ENCODE measurements around the gene PLCB4.

The PLCB4 gene

GRCh38 chr20:9441948-9442347 is 373.1 kb downstream of the PLCB4 start:
- Histone ChIP-seq H3K9me3 (ENCODE audit: control insufficient read depth, insufficient read depth, low read length) (peaks cover 11% of the 10 kb centered on the region; the same call in 1 of the 2 replicates), H3K9ac (ENCODE audit: low read depth, low read length) (no peak overlapping the region), H3K4me1 (ENCODE audit: control insufficient read depth, insufficient read depth, low read length) (peaks cover 10% of the 10 kb centered on the region; the same call in 1 of the 2 replicates), H3K4me3 (ENCODE audit: low read depth, low read length) (no peak overlapping the region), H3K27ac (ENCODE audit: low read depth, low read length) (no peak overlapping the region), H3K36me3 (ENCODE audit: control insufficient read depth, insufficient read depth, low read length) (peaks cover 28% of the 10 kb centered on the region), H3K27me3 (ENCODE audit: control insufficient read depth, insufficient read depth, low read length) (no peaks in the 10 kb centered on the region)

- H3K27me3 ChIP-seq (ENCODE audit: control insufficient read depth, insufficient read depth, low read length), result no peaks in the 10 kb centered on the region
- peaks cover 20% of the 10 kb centered on the region for H3K36me3 ChIP-seq (ENCODE audit: control insufficient read depth, insufficient read depth, low read length)
- H3K4me1 ChIP-seq (ENCODE audit: control insufficient read depth, insufficient read depth, low read length), result peaks cover 10% of the 10 kb centered on the region; the same call in 1 of the 2 replicates
- H3K9me3 ChIP-seq (ENCODE audit: control insufficient read depth, insufficient read depth, low read length), result peaks cover 11% of the 10 kb centered on the region; the same call in 1 of the 2 replicates
- H3K4me3 ChIP-seq (ENCODE audit: low read depth, low read length), result no peak overlapping the region
- no peak overlapping the region for H3K9ac ChIP-seq (ENCODE audit: low read depth, low read length)
- no peak overlapping the region for H3K27ac ChIP-seq (ENCODE audit: low read depth, low read length)
These were observed 374.0 kb downstream of the PLCB4 start for GRCh38 chr20:9442858-9443257.

GRCh38 chr20:9444921-9445320 is 376.0 kb downstream of the PLCB4 start:
- Histone ChIP-seq H3K4me3 (ENCODE audit: low read depth, low read length) (no peak overlapping the region), H3K36me3 (ENCODE audit: control insufficient read depth, insufficient read depth, low read length) (peaks cover 10% of the 10 kb centered on the region), H3K27ac (ENCODE audit: low read depth, low read length) (no peak overlapping the region), H3K9me3 (ENCODE audit: control insufficient read depth, insufficient read depth, low read length) (no peaks in the 10 kb centered on the region), H3K4me1 (ENCODE audit: control insufficient read depth, insufficient read depth, low read length) (peaks cover 10% of the 10 kb centered on the region; the same call in 1 of the 2 replicates), H3K27me3 (ENCODE audit: control insufficient read depth, insufficient read depth, low read length) (no peaks in the 10 kb centered on the region), H3K9ac (ENCODE audit: low read depth, low read length) (no peak overlapping the region)

- no peaks in the 10 kb centered on the region for H3K27me3 ChIP-seq (ENCODE audit: control insufficient read depth, insufficient read depth, low read length)
- no peaks in the 10 kb centered on the region for H3K9me3 ChIP-seq (ENCODE audit: control insufficient read depth, insufficient read depth, low read length)
- H3K27ac ChIP-seq (ENCODE audit: low read depth, low read length), result no peak overlapping the region
- no peak overlapping the region for H3K9ac ChIP-seq (ENCODE audit: low read depth, low read length)
- peaks cover 3% of the 10 kb centered on the region; the same call in 1 of the 2 replicates for H3K36me3 ChIP-seq (ENCODE audit: control insufficient read depth, insufficient read depth, low read length)
- H3K4me3 ChIP-seq (ENCODE audit: low read depth, low read length), result no peak overlapping the region
- peaks cover 10% of the 10 kb centered on the region; the same call in 1 of the 2 replicates for H3K4me1 ChIP-seq (ENCODE audit: control insufficient read depth, insufficient read depth, low read length)
These were observed 378.3 kb downstream of the PLCB4 start for GRCh38 chr20:9447182-9447581.

DNA sequence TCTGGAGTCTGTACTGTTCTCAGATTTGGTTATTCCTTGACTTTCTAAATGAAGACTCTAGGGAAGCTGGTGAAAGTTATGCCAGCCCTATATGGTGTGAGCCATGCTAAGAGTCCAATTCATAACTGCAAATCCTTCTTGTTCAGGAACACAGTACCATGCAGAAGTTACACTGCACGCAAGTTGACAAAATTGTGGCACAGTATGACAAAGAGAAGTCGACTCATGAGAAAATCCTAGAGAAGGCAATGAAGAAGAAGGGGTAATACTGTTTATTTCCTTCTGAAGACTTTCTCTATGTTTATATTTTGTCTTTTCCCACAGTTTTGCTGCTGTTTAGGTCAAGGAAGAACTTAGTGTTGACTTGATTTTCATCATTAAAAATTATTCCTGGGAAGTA is 384.3 kb downstream of the PLCB4 start:
- H3K9ac ChIP-seq (ENCODE audit: low read depth, low read length), result no peak overlapping the region
- no peak overlapping the region for H3K4me3 ChIP-seq (ENCODE audit: low read depth, low read length)
- H3K27ac ChIP-seq (ENCODE audit: low read depth, low read length), result no peak overlapping the region
- H3K27me3 ChIP-seq (ENCODE audit: control insufficient read depth, insufficient read depth, low read length), result no peaks in the 10 kb centered on the region
- H3K9me3 ChIP-seq (ENCODE audit: control insufficient read depth, insufficient read depth, low read length), result no peaks in the 10 kb centered on the region
- H3K4me1 ChIP-seq (ENCODE audit: control insufficient read depth, insufficient read depth, low read length), result no peaks in the 10 kb centered on the region
- 0 out of 2 replicates have a peak, but pooled peaks cover 4% of the 10 kb centered on the region for H3K36me3 ChIP-seq (ENCODE audit: control insufficient read depth, insufficient read depth, low read length)

DNA sequence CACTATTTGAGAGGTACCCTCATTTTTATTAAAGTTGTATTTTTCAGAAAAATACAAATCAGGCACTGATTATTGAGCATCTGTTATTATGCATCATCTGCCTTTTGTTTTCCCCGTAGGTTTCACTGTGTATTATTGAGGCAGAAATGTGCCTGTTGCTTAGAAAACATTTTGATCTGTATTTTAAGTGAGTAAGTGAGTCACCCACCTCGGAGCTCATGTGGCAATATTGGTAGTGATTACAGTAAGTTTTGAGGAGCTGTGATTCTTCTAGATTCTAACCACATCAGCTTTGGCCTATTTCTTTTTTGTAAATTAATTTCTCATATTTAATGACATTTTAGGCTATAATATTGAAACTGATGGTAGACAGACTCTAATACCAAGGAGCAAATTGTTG is 385.9 kb downstream of the PLCB4 start:
- H3K27ac ChIP-seq (ENCODE audit: low read depth, low read length), result no peak overlapping the region
- no peak overlapping the region for H3K4me3 ChIP-seq (ENCODE audit: low read depth, low read length)
- H3K9ac ChIP-seq (ENCODE audit: low read depth, low read length), result no peak overlapping the region
- peaks cover 7% of the 10 kb centered on the region; the same call in 1 of the 2 replicates for H3K36me3 ChIP-seq (ENCODE audit: control insufficient read depth, insufficient read depth, low read length)
- H3K4me1 ChIP-seq (ENCODE audit: control insufficient read depth, insufficient read depth, low read length), result no peaks in the 10 kb centered on the region
- no peaks in the 10 kb centered on the region for H3K27me3 ChIP-seq (ENCODE audit: control insufficient read depth, insufficient read depth, low read length)
- H3K9me3 ChIP-seq (ENCODE audit: control insufficient read depth, insufficient read depth, low read length), result no peaks in the 10 kb centered on the region

GRCh38 chr20:9457136-9457535 is 388.2 kb downstream of the PLCB4 start:
- H3K9me3 ChIP-seq (ENCODE audit: control insufficient read depth, insufficient read depth, low read length), result no peaks in the 10 kb centered on the region
- H3K9ac ChIP-seq (ENCODE audit: low read depth, low read length), result no peak overlapping the region
- H3K36me3 ChIP-seq (ENCODE audit: control insufficient read depth, insufficient read depth, low read length), result peaks cover 17% of the 10 kb centered on the region
- H3K4me1 ChIP-seq (ENCODE audit: control insufficient read depth, insufficient read depth, low read length), result no peaks in the 10 kb centered on the region
- H3K4me3 ChIP-seq (ENCODE audit: low read depth, low read length), result no peak overlapping the region
- H3K27me3 ChIP-seq (ENCODE audit: control insufficient read depth, insufficient read depth, low read length), result no peaks in the 10 kb centered on the region
- H3K27ac ChIP-seq (ENCODE audit: low read depth, low read length), result no peak overlapping the region

DNA sequence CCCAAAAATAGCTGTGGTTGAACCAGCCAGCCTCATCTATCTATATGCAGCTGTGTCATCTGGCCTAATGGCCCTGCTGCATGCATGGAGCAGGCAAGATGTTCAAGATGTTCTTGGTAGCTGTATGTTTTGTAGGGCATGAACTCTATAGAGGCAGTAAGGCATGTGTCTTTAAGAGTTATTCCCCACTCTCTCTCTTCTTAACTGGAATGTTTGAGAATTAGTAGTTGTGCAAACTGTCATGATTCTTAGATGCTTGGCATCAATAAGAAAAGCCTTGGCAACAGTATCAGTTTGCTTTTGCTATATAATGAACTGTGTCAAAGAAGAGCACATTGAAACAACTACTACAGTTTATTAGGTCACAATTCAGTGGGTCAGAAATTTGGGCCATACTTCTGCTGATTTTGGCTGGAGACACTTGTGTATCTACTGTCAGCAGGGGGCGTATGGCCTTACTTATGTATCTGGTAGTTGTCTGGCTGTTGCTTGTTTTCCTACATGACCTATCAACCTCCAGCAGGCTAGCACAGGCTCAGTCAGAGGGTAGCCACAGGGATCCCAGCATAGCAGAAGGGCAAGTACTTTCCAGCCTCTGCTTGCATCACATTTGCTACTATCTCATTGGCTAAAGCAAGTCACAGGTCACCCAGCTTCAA is 389.4 kb downstream of the PLCB4 start:
- H3K27me3 ChIP-seq (ENCODE audit: control insufficient read depth, insufficient read depth, low read length), result no peaks in the 10 kb centered on the region
- no peaks in the 10 kb centered on the region for H3K4me1 ChIP-seq (ENCODE audit: control insufficient read depth, insufficient read depth, low read length)
- peaks cover 17% of the 10 kb centered on the region for H3K36me3 ChIP-seq (ENCODE audit: control insufficient read depth, insufficient read depth, low read length)
- H3K9me3 ChIP-seq (ENCODE audit: control insufficient read depth, insufficient read depth, low read length), result no peaks in the 10 kb centered on the region
- H3K9ac ChIP-seq (ENCODE audit: low read depth, low read length), result no peak overlapping the region
- H3K4me3 ChIP-seq (ENCODE audit: low read depth, low read length), result no peak overlapping the region
- no peak overlapping the region for H3K27ac ChIP-seq (ENCODE audit: low read depth, low read length)

- Histone ChIP-seq H3K9ac (ENCODE audit: low read depth, low read length) (no peak overlapping the region), H3K27me3 (ENCODE audit: control insufficient read depth, insufficient read depth, low read length) (no peaks in the 10 kb centered on the region), H3K4me3 (ENCODE audit: low read depth, low read length) (no peak overlapping the region), H3K9me3 (ENCODE audit: control insufficient read depth, insufficient read depth, low read length) (no peaks in the 10 kb centered on the region), H3K36me3 (ENCODE audit: control insufficient read depth, insufficient read depth, low read length) (peaks cover 17% of the 10 kb centered on the region), H3K4me1 (ENCODE audit: control insufficient read depth, insufficient read depth, low read length) (no peaks in the 10 kb centered on the region), H3K27ac (ENCODE audit: low read depth, low read length) (no peak overlapping the region)
These were observed 391.6 kb downstream of the PLCB4 start for GRCh38 chr20:9460518-9460917.

GRCh38 chr20:9467995-9468394 is 399.1 kb downstream of the PLCB4 start:
- no peak overlapping the region for H3K27ac ChIP-seq (ENCODE audit: low read depth, low read length)
- no peaks in the 10 kb centered on the region for H3K4me1 ChIP-seq (ENCODE audit: control insufficient read depth, insufficient read depth, low read length)
- no peaks in the 10 kb centered on the region for H3K9me3 ChIP-seq (ENCODE audit: control insufficient read depth, insufficient read depth, low read length)
- no peak overlapping the region for H3K4me3 ChIP-seq (ENCODE audit: low read depth, low read length)
- no peaks in the 10 kb centered on the region for H3K36me3 ChIP-seq (ENCODE audit: control insufficient read depth, insufficient read depth, low read length)
- H3K27me3 ChIP-seq (ENCODE audit: control insufficient read depth, insufficient read depth, low read length), result no peaks in the 10 kb centered on the region
- H3K9ac ChIP-seq (ENCODE audit: low read depth, low read length), result no peak overlapping the region

DNA sequence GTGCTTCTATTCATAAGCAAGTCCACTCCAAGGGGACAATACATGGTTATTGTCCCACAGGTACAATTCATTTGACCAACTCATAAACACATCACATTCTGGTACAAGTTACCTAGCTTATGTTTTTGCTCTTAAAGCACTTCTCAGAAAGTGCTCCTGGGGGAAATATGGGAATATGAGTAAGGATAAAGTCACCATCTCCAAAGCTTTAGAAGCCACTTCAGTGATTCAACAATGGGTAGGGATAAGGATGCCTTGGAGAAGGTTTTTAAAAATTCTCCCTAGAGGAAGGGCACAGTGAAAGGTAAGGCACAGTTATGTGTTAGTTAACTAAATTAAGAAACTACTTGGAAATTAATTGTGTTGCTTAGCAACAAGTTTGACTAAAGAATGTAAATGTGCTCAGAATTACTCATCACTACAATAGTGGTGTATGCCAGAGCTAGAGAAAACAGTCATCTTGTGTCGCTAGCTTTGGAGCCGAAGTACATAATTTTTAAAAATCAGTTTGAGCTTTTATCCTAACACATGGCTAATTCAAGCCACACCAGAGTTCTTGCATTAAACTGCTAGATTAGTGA is 406.0 kb downstream of the PLCB4 start:
- no peak overlapping the region for H3K9ac ChIP-seq (ENCODE audit: low read depth, low read length)
- H3K27me3 ChIP-seq (ENCODE audit: control insufficient read depth, insufficient read depth, low read length), result no peaks in the 10 kb centered on the region
- H3K27ac ChIP-seq (ENCODE audit: low read depth, low read length), result no peak overlapping the region
- no peaks in the 10 kb centered on the region for H3K9me3 ChIP-seq (ENCODE audit: control insufficient read depth, insufficient read depth, low read length)
- H3K36me3 ChIP-seq (ENCODE audit: control insufficient read depth, insufficient read depth, low read length), result no peaks in the 10 kb centered on the region; the same call in 1 of the 2 replicates
- no peak overlapping the region for H3K4me3 ChIP-seq (ENCODE audit: low read depth, low read length)
- no peaks in the 10 kb centered on the region for H3K4me1 ChIP-seq (ENCODE audit: control insufficient read depth, insufficient read depth, low read length)

All from HUES48 (cell line).